Stimulated activated CD4-positive, alpha-beta T cell treated with anti-CD3 and anti-CD28 coated beads, Interleukin-1b, Interleukin-23, amount 100 ng/mL, for 48 hours (primary cell): ENCODE data around the gene HAAO.
"Not testable (repeated sequence)": the region's sequence is repeated elsewhere in the genome, so short reads cannot be mapped to it uniquely, and the experiment has no call there.

Source experiments
- DNase-seq: peaks from one replicate; pipeline ENCODE4 v3.0.0-alpha.2; 2020

HAAO gene

GRCh38 chr2:42792583-42793333, at the start of gene HAAO:
HAAO (minus strand) TSS chr2:42792583; CDS start chr2:42792536, 47 bp downstream.
- no peak for DNase-seq

- DNase-seq: no peak
Observed at GRCh38 chr2:42841344-42841743, 49.0 kb upstream of the HAAO start.

- DNase-seq: no peak
Observed at GRCh38 chr2:42840760-42841159, 48.4 kb upstream of the HAAO start.

- no peak for DNase-seq
Observed at GRCh38 chr2:42839809-42840501, 47.6 kb upstream of the HAAO start.

- DNase-seq: no peak
Observed at GRCh38 chr2:42838133-42838532, 45.8 kb upstream of the HAAO start.

- no peak for DNase-seq
Observed at GRCh38 chr2:42835577-42836371, 43.4 kb upstream of the HAAO start.

- DNase-seq: no peak
Observed at GRCh38 chr2:42834161-42834560, 41.8 kb upstream of the HAAO start.

- DNase-seq: no peak
Observed at GRCh38 chr2:42832289-42832634, 39.9 kb upstream of the HAAO start.

- not testable (repeated sequence) for DNase-seq
Observed at GRCh38 chr2:42831575-42832288, 39.3 kb upstream of the HAAO start.

GRCh38 chr2:42830922-42831574, 38.7 kb upstream of the HAAO start:
- DNase-seq: no peak

GRCh38 chr2:42829671-42830440, 37.5 kb upstream of the HAAO start:
- no peak for DNase-seq

- peak; percentile 69 for DNase-seq
Observed at GRCh38 chr2:42828487-42829425, 36.4 kb upstream of the HAAO start.

- DNase-seq: peak; percentile 79
Observed at GRCh38 chr2:42827647-42828486, 35.5 kb upstream of the HAAO start.

GRCh38 chr2:42826231-42826630, 33.8 kb upstream of the HAAO start:
- no peak for DNase-seq

- no peak for DNase-seq
Observed at GRCh38 chr2:42824454-42824807, 32.0 kb upstream of the HAAO start.

GRCh38 chr2:42823744-42824453, 31.5 kb upstream of the HAAO start:
- DNase-seq: no peak

GRCh38 chr2:42819160-42819559, 26.8 kb upstream of the HAAO start:
- DNase-seq: no peak

GRCh38 chr2:42815726-42816125, 23.3 kb upstream of the HAAO start:
- no peak for DNase-seq

GRCh38 chr2:42813763-42814162, 21.4 kb upstream of the HAAO start:
- no peak for DNase-seq
